DMS53 treated with DMSO at 0.1 percent for 48 hours (cell line): ENCODE measurements around the gene OTUD7B.

ENCODE experiments used
- DNase-seq: peaks from one replicate; lab custom pipeline; 2025; ENCODE audit not compliant: unreplicated experiment; lab: John Stamatoyannopoulos, UW

OTUD7B gene

GRCh38 chr1:150005606-150006005 is 4.9 kb downstream of the OTUD7B start:
- DNase-seq = no peak

GRCh38 chr1:150003801-150004200 is 6.7 kb downstream of the OTUD7B start:
- DNase-seq = no peak

GRCh38 chr1:150002217-150002616 is 8.3 kb downstream of the OTUD7B start:
- DNase-seq = no peak

- DNase-seq = no peak
These were observed 9.1 kb downstream of the OTUD7B start for GRCh38 chr1:150001415-150001814.

GRCh38 chr1:149997585-149998262 is 12.8 kb downstream of the OTUD7B start:
- no peak for DNase-seq

- no peak for DNase-seq
These were observed 14.6 kb downstream of the OTUD7B start for GRCh38 chr1:149995927-149996326.

GRCh38 chr1:149993764-149994163 is 16.8 kb downstream of the OTUD7B start:
- DNase-seq = no peak

- no peak for DNase-seq
These were observed 17.3 kb downstream of the OTUD7B start for GRCh38 chr1:149993181-149993580.

GRCh38 chr1:149987297-149987595 is 23.3 kb downstream of the OTUD7B start:
- no peak for DNase-seq

GRCh38 chr1:149986486-149987296 is 23.8 kb downstream of the OTUD7B start:
- no peak for DNase-seq

GRCh38 chr1:149979972-149980540 is 30.5 kb downstream of the OTUD7B start:
- no peak for DNase-seq

GRCh38 chr1:149979245-149979971 is 31.1 kb downstream of the OTUD7B start:
- no peak for DNase-seq

- no peak for DNase-seq
These were observed 31.9 kb downstream of the OTUD7B start for GRCh38 chr1:149978547-149979023.

- peak; percentile 61 for DNase-seq
These were observed 33.2 kb downstream of the OTUD7B start for GRCh38 chr1:149977345-149977744.

GRCh38 chr1:149972547-149972946 is 38.0 kb downstream of the OTUD7B start:
- no peak for DNase-seq

GRCh38 chr1:149967646-149968045 is 42.9 kb downstream of the OTUD7B start:
- DNase-seq = no peak

- DNase-seq = no peak
These were observed 43.5 kb downstream of the OTUD7B start for GRCh38 chr1:149967041-149967440.

GRCh38 chr1:149966405-149966804 is 44.1 kb downstream of the OTUD7B start:
- no peak for DNase-seq

- DNase-seq = no peak
These were observed 45.1 kb downstream of the OTUD7B start for GRCh38 chr1:149965440-149965839.

GRCh38 chr1:149963358-149963757 is 47.2 kb downstream of the OTUD7B start:
- no peak for DNase-seq

- no peak for DNase-seq
These were observed 47.8 kb downstream of the OTUD7B start for GRCh38 chr1:149962736-149963135.
